K562 (cell line): Measurements from ENCODE around the gene RGR. TPM values are rescaled to one million over a fixed set of nuclear protein-coding genes. Genes with fewer than 3 reads are reported as not detected.
A peak's percentile ranks its signal among the peaks of the same experiment; 100 is the strongest.

Source experiments
- ATAC-seq: fragments of 200-7000 bp; cut with Tn5 transposase; 3 replicates; pipeline ENCODE4 v1.9.1; 2020; ENCODE audit warnings: moderate library complexity
- BruUV-seq: library from RNA; stranded (reverse); fragments of 400-500 nt; replicated peaks from 2 replicates; lab custom pipeline; 2021; lab: Mats Ljungman, UMichigan
- CTCF ChIA-PET: fragments of 300-600 bp; formaldehyde crosslinking; extraction: SDS; loops from one replicate; lab custom pipeline; 2021; ENCODE audit warnings: low intra/inter-chr PET ratio; lab: Yijun Ruan, JAX
- POLR2A ChIA-PET: fragments of 300-600, 350-650 bp; sonication (Branson Sonifier 250); formaldehyde crosslinking; extraction: SDS; loops from one replicate; lab custom pipeline; 2021; ENCODE audit warnings: antibody characterized with exemption, inconsistent platforms; lab: Yijun Ruan, JAX
- DNase-seq, 4 experiments: peaks; one replicate each; pipeline versions ENCODE4 v3.0.0 to v3.0.0-alpha.2; 2011 to 2018; ENCODE audit warnings: low spot score in 3 of 4, mixed read lengths in 3 of 4; ENCODE audit errors: extremely low read depth in 1 of 4
- FAIRE-seq: peaks from 2 replicates; lab custom pipeline; 2011; peaks lifted over from hg19 to GRCh38; lab: Jason Lieb, UNC
- H2AFZ ChIP-seq: 2 replicates; pipeline ENCODE4 v1.6.0; 2011; ENCODE audit warnings: low read depth, low read length, control low read depth, inconsistent platforms
- H3K27ac ChIP-seq: fragments of 200-600 bp; 3 replicates; pipeline ENCODE4 v1.8.0; 2011; ENCODE audit warnings: low read depth, mild to moderate bottlenecking, control low read depth, inconsistent platforms, low read length, moderate library complexity, mixed read lengths; ENCODE audit errors: extremely low read depth
- H3K27me3 ChIP-seq, 2 experiments: fragments of 300-600 bp in 1 of 2; 2 replicates in 1 of 2; 3 replicates in 1 of 2; pipeline versions ENCODE4 v1.6.0 to v1.8.0; 2011; ENCODE audit warnings: inconsistent platforms in 2 of 2, low read length in 2 of 2, mild to moderate bottlenecking in 1 of 2, mixed read lengths in 1 of 2, moderate library complexity in 1 of 2; ENCODE audit not compliant: control insufficient read depth in 2 of 2, insufficient read depth in 2 of 2
- H3K36me3 ChIP-seq: fragments of 300-600 bp; 3 replicates; pipeline ENCODE4 v1.8.0; 2011; ENCODE audit warnings: mild to moderate bottlenecking, low read length, inconsistent platforms; ENCODE audit not compliant: control insufficient read depth, insufficient read depth
- H3K4me1 ChIP-seq, 2 experiments: fragments of 200-600 bp in 1 of 2; replicated peaks in 1 of 2; 2 replicates in 1 of 2; 3 replicates in 1 of 2; pipeline versions ENCODE4 v1.5.1 to v1.8.0; 2011; ENCODE audit warnings: inconsistent platforms in 2 of 2, low read length in 2 of 2, mild to moderate bottlenecking in 1 of 2, mixed read lengths in 1 of 2, moderate library complexity in 1 of 2; ENCODE audit not compliant: control insufficient read depth in 2 of 2, insufficient read depth in 2 of 2
- H3K4me2 ChIP-seq: 2 replicates; pipeline ENCODE4 v1.6.1; 2011; ENCODE audit warnings: low read length, control low read depth, inconsistent platforms, mixed read lengths; ENCODE audit not compliant: insufficient read depth
- H3K4me3 ChIP-seq: fragments of 200-600 bp; sonication (generic), shearing (Covaris generic); 2 replicates; pipeline ENCODE4 v1.5.1; 2016; ENCODE audit warnings: control low read depth, inconsistent platforms
- H3K79me2 ChIP-seq: fragments of 200-600 bp; 3 replicates; pipeline ENCODE4 v1.8.0; 2011; ENCODE audit warnings: low read length, inconsistent platforms; ENCODE audit not compliant: control insufficient read depth, insufficient read depth
- H3K9ac ChIP-seq, 2 experiments: 2 replicates each; pipeline versions ENCODE4 v1.6.0 to v1.6.1; 2011; ENCODE audit warnings: low read depth in 2 of 2, low read length in 2 of 2, control low read depth in 1 of 2, inconsistent platforms in 1 of 2, mild to moderate bottlenecking in 1 of 2, mixed read lengths in 1 of 2; ENCODE audit not compliant: insufficient read depth in 1 of 2
- H3K9me1 ChIP-seq: one replicate; pipeline ENCODE4 v1.6.0; 2011; ENCODE audit warnings: inconsistent platforms, mild to moderate bottlenecking, low read length, moderate library complexity; ENCODE audit not compliant: control insufficient read depth, insufficient read depth
- H3K9me3 ChIP-seq: replicated peaks from 2 replicates; pipeline ENCODE4 v1.5.1; 2011; ENCODE audit warnings: low read depth, low read length, inconsistent platforms; ENCODE audit not compliant: control insufficient read depth, insufficient read depth
- H4K20me1 ChIP-seq: replicated peaks from 2 replicates; pipeline ENCODE4 v1.6.1; 2011; ENCODE audit warnings: low read length, inconsistent platforms, mixed read lengths; ENCODE audit not compliant: control insufficient read depth, insufficient read depth
- CREM ChIP-seq: IDR thresholded peaks from 2 replicates; pipeline ENCODE4 v1.6.1; 2014; ENCODE audit warnings: antibody characterized with exemption, low read depth
- HLTF ChIP-seq: fragments of 450-650 bp; IDR thresholded peaks from 2 replicates; pipeline ENCODE4 v1.6.1; 2016
- RAD21 ChIP-seq, 2 experiments: fragments of 250-450 bp in 1 of 2; fragments of 450-650 bp in 1 of 2; sonication (Bioruptor Pico) in 1 of 2; formaldehyde crosslinking in 1 of 2; IDR thresholded peaks in 1 of 2; conservative IDR thresholded peaks in 1 of 2; 2 replicates each; pipeline versions ENCODE4 v1.4.0 to v1.8.0; 2020 to 2022; ENCODE audit warnings: mild to moderate bottlenecking in 2 of 2, moderate library complexity in 1 of 2
- RAD51 ChIP-seq: fragments of 450-650 bp; IDR thresholded peaks from 2 replicates; pipeline ENCODE4 v1.7.1; 2016; ENCODE audit warnings: low read depth, mild to moderate bottlenecking, borderline replicate concordance
- SMARCC2 ChIP-seq: fragments of 450-650 bp; IDR thresholded peaks from 2 replicates; pipeline ENCODE4 v1.6.1; 2017; ENCODE audit warnings: antibody characterized with exemption, moderate library complexity, mild to moderate bottlenecking, low read depth
- ZNF76 ChIP-seq: fragments of 250-450 bp; sonication (Bioruptor Pico); IDR thresholded peaks from 2 replicates; pipeline ENCODE4 v1.4.0; 2020; ENCODE audit warnings: mild to moderate bottlenecking, moderate library complexity, borderline replicate concordance
- WGBS: fragments of 100-300 bp; shearing (Covaris generic); methylation state at CpG from one replicate; pipeline ENCODE4 v1.1.6; 2016; ENCODE audit warnings: low coverage, mixed read lengths; ENCODE audit not compliant: insufficient coverage; ENCODE audit errors: missing lambda C conversion rate; 5-methylcytosine and 5-hydroxymethylcytosine counted together
- in situ Hi-C: fragments of 300-500 bp; cut with MboI; formaldehyde crosslinking; loops from 4 replicates; pipeline ENCODE4 v1.15.0; 2018; ENCODE audit warnings: inconsistent platforms, mixed read lengths
- intact Hi-C: fragments of 100-400 bp; cut with micrococcal nuclease; formaldehyde crosslinking; loops from 2 replicates; pipeline ENCODE4 v1.14.2; 2022
- polyA plus RNA-seq, 8 experiments: library from polyadenylated mRNA; depleted of rRNA in 4 of 8; stranded (reverse) in 5 of 8; unstranded in 3 of 8; fragments of >200 nt; fragmentation: Nextera tagmentation in 2 of 8; fragmentation: Illumina TruSeq in 1 of 8; extraction: Ambion mirVana in 2 of 8; extraction: Trizol in 1 of 8; gene quantifications; 2 replicates each; pipeline versions ENCODE4 v1.2.1 to v1.2.3, GENCODE V29; 2011 to 2014; ENCODE audit warnings: inconsistent platforms in 1 of 8, missing spikeins in 1 of 8
- total RNA-seq, 7 experiments: library from RNA; depleted of rRNA in 6 of 7; stranded (reverse); fragments of >200 nt in 6 of 7; fragmentation: Illumina TruSeq in 2 of 7; extraction: Trizol in 2 of 7; gene quantifications; 2 replicates each; pipeline versions ENCODE4 v1.2.1 to v1.2.3, GENCODE V29; 2011 to 2021; ENCODE audit warnings: low replicate concordance in 1 of 7
- TF ChIP-seq, protein P1 (sequence below): sonication (generic); formaldehyde crosslinking; IDR thresholded peaks from 2 replicates; pipeline ENCODE4 v1.9.0; 2022; ENCODE audit warnings: mild to moderate bottlenecking, missing genetic modification reagents
- TF ChIP-seq, protein P2 (sequence below), 3 experiments: fragments of 200-800 bp in 1 of 3; sonication (Bioruptor generic) in 1 of 3; sonication (generic) in 1 of 3; formaldehyde crosslinking in 1 of 3; IDR thresholded peaks; 2 replicates each; pipeline versions ENCODE4 v1.6.1 to v1.8.0; 2016 to 2022; ENCODE audit warnings: mild to moderate bottlenecking in 2 of 3, missing compliant biosample characterization in 2 of 3, missing genetic modification characterization in 2 of 3, missing genetic modification reagents in 1 of 3
- TF ChIP-seq, protein P3 (sequence below): fragments of 450-650 bp; IDR thresholded peaks from 2 replicates; pipeline ENCODE4 v1.6.1; 2016; ENCODE audit warnings: low read depth

The RGR gene
- total and polyA plus RNA-seq, 9 of the 15 experiments (the other 6 are each of a cell fraction or from before 2014, with no cell fraction given): not detected

DNA sequence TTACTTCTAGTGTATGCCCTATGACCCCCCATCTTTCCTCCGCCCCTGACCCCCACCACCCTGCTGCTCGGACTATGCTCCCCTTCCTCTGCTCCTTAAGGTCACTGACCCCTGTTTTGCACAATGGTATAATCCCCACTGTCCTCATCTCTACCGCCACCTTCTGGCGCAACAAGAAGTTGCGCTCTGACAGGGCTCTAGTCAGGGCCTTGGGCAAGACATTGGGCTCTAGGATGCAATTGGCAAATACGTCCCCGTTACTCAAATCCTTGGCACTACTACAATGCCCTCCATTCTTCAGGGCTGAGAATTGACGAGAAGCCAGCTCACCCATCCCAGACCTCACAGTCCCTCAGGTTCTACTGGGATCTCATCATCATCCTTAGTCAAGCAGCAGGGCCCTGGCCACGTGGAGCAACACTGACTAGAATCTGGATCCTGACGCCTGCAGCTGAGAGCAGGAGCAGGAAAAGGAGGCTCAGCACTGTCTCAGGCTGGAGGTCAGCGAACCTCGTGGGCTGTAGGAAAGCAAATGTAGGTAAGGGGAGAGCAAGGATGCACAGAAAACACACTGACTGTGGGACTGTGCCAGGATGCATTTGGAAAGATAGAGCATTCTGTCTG lies 30.1 kb upstream of the RGR start:
- Histone ChIP-seq H3K27me3 (peaks cover 2 to 34% of the 10 kb centered on the region in 2 experiments; a peak in 4 of 5 replicates), H3K4me1 (peaks cover 0 to 6% of the 10 kb centered on the region in 2 experiments; a peak in 2 of 5 replicates), H3K27ac (no peak overlapping the region), H2AFZ (no peak overlapping the region), H3K9me3 (no peaks in the 10 kb centered on the region), H3K36me3 (no peaks in the 10 kb centered on the region), H3K4me3 (no peak overlapping the region), H3K79me2 (no peaks in the 10 kb centered on the region), H3K9ac (no peak overlapping the region), H3K9me1 (no peaks in the 10 kb centered on the region), H3K4me2 (no peak overlapping the region; the same call in 1 of the 2 replicates), H4K20me1 (peaks cover 6% of the 10 kb centered on the region; the same call in 1 of the 2 replicates)
- WGBS: 2% methylated on average over 12 of the region's 12 CpGs
- ChIA-PET POLR2A (interaction anchor here (0.6 to 1.4 kb wide), 4 partner anchors 64 to 239 kb away, joined by 3 to 4 read pairs (median 3); no protein-coding TSS in a partner anchor), CTCF (interaction anchor here (0.6 to 0.7 kb wide), 2 partner anchors 67 to 89 kb away, joined by 3 to 5 read pairs; no protein-coding TSS in a partner anchor)
- DNase-seq (peak; percentile 60 to 82 (median 72)), ATAC-seq (peak; percentile 96), FAIRE-seq (peak; percentile 94)
- intact Hi-C loops (loop anchor here (1.0 kb wide), 2 partner anchors 88 to 323 kb away; no protein-coding TSS in a partner anchor), in situ Hi-C loops (no loop called here)
- BruUV-seq: no TSS peak
- TF ChIP-seq RAD21 (CRISPR knock-in tag; conservative IDR thresholded peaks at IDR 0.05 in 1 of 2, IDR thresholded peaks at IDR 0.05 in 1 of 2) (peak in 1 of 2 experiments; percentile 53; a peak in 2 of 4 replicates), CREM (0 out of 2 replicates have a peak, but pooled peaks have one; percentile 31), ZNF76 (CRISPR knock-in tag) (no peak), SMARCC2 (no peak), RAD51 (no peak), HLTF (no peak)
- TF ChIP-seq, protein P1, sequence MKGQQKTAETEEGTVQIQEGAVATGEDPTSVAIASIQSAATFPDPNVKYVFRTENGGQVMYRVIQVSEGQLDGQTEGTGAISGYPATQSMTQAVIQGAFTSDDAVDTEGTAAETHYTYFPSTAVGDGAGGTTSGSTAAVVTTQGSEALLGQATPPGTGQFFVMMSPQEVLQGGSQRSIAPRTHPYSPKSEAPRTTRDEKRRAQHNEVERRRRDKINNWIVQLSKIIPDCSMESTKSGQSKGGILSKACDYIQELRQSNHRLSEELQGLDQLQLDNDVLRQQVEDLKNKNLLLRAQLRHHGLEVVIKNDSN (CRISPR knock-in tag): 0 out of 2 replicates have a peak, but pooled peaks have one; percentile 17
- TF ChIP-seq, protein P2, sequence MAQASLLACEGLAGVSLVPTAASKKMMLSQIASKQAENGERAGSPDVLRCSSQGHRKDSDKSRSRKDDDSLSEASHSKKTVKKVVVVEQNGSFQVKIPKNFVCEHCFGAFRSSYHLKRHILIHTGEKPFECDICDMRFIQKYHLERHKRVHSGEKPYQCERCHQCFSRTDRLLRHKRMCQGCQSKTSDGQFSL (CRISPR knock-in tag; IDR thresholded peaks at IDR 0.05): no peak
- TF ChIP-seq, protein P2 (tag; IDR thresholded peaks at IDR 0.05): no peak
- TF ChIP-seq, protein P3, sequence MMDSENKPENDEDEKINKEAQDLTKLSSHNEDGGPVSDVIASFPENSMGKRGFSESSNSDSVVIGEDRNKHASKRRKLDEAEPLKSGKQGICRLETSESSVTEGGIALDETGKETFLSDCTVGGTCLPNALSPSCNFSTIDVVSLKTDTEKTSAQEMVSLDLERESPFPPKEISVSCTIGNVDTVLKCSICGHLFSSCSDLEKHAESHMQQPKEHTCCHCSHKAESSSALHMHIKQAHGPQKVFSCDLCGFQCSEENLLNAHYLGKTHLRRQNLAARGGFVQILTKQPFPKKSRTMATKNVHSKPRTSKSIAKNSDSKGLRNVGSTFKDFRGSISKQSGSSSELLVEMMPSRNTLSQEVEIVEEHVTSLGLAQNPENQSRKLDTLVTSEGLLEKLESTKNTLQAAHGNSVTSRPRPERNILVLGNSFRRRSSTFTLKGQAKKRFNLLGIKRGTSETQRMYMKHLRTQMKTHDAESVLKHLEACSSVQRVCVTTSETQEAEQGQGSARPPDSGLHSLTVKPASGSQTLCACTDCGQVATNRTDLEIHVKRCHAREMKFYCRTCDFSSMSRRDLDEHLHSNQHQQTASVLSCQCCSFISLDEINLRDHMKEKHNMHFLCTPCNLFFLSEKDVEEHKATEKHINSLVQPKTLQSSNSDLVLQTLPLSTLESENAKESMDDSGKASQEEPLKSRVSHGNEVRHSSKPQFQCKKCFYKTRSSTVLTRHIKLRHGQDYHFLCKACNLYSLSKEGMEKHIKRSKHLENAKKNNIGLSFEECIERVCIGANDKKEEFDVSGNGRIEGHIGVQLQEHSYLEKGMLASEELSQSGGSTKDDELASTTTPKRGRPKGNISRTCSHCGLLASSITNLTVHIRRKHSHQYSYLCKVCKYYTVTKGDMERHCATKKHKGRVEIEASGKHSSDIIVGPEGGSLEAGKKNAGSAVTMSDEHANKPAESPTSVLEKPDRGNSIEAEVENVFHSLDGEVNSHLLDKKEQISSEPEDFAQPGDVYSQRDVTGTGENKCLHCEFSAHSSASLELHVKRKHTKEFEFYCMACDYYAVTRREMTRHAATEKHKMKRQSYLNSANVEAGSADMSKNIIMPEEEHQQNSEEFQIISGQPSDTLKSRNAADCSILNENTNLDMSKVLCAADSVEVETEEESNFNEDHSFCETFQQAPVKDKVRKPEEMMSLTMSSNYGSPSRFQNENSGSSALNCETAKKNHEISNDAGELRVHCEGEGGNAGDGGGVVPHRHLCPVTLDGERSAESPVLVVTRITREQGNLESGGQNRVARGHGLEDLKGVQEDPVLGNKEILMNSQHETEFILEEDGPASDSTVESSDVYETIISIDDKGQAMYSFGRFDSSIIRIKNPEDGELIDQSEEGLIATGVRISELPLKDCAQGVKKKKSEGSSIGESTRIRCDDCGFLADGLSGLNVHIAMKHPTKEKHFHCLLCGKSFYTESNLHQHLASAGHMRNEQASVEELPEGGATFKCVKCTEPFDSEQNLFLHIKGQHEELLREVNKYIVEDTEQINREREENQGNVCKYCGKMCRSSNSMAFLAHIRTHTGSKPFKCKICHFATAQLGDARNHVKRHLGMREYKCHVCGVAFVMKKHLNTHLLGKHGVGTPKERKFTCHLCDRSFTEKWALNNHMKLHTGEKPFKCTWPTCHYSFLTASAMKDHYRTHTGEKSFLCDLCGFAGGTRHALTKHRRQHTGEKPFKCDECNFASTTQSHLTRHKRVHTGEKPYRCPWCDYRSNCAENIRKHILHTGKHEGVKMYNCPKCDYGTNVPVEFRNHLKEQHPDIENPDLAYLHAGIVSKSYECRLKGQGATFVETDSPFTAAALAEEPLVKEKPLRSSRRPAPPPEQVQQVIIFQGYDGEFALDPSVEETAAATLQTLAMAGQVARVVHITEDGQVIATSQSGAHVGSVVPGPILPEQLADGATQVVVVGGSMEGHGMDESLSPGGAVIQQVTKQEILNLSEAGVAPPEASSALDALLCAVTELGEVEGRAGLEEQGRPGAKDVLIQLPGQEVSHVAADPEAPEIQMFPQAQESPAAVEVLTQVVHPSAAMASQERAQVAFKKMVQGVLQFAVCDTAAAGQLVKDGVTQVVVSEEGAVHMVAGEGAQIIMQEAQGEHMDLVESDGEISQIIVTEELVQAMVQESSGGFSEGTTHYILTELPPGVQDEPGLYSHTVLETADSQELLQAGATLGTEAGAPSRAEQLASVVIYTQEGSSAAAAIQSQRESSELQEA: no peak
